GM08714 (cell line): ENCODE measurements around the gene HBA2.
"Not testable (repeated sequence)": the region's sequence is repeated elsewhere in the genome, so short reads cannot be mapped to it uniquely, and the experiment has no call there.

Experiments used
- H3K4me3 ChIP-seq: fragments of 200-500 bp; sonication (Bioruptor generic); 2 replicates; pipeline ENCODE4 v1.5.1; 2014; ENCODE audit warnings: mild to moderate bottlenecking, low read length, inconsistent platforms
- ZNF274 ChIP-seq: IDR thresholded peaks from 2 replicates; pipeline ENCODE4 v1.6.1; 2012; ENCODE audit warnings: mild to moderate bottlenecking, low read depth, low read length

Gene HBA2

GRCh38 chr16:172374-172941, at the start of gene HBA2:
Gene HBA2, plus strand, starts transcription at chr16:172876. Its CDS starts 37 bp downstream, at chr16:172913.
- H3K4me3 ChIP-seq = not testable (repeated sequence)

DNA sequence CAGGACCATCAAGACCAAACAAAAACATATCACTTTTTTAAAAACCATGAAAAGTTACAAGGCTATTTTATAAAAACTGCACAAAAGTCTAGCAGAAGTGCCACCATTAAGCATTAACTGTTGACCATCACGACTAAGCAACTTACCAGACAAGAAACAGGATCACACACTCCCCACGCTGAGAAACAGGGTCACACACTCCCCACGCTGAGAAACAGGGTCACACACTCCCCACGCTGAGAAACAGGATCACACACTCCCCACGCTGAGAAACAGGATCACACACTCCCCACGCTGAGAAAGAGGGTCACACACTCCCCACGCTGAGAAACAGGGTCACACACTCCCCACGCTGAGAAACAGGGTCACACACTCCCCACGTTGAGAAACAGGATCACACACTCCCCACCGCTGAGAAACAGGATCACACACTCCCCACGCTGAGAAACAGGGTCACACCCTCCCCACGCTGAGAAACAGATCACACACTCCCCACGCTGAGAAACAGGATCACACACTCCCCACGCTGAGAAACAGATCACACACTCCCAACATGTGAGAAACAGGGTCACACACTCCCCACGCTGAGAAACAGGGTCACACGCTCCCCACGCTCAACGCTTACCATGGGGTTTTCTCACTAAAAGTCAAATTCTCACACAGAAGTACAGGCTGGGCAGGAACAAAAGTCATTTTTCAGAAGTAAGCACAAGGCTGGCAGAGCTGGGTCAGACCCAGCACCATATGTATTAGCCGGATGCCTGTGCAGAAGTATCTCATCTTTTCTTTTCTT, 48.9 kb upstream of the HBA2 start:
- not testable (repeated sequence) for H3K4me3 ChIP-seq

DNA sequence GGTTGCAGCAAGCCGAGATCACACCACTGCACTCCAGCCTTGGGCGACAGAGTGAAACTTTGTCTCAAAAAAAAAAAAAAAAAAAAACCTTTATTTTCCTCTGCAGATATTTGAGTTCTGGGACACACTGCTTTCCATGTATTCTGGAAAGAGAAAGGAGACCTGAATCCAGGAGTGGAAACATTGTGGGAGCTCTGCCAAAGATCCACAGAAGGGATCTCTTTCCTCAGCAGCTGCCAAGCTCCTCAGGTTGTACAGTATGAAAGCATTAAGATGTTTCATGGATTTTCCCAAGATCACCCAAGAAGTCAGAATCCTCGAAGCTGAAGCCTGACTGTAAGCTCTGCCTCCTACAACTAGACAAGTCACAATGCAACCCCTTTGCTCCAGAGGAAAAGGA, 47.7 kb upstream of the HBA2 start:
- TF ChIP-seq ZNF274 = no peak
- no peak overlapping the region for H3K4me3 ChIP-seq

DNA sequence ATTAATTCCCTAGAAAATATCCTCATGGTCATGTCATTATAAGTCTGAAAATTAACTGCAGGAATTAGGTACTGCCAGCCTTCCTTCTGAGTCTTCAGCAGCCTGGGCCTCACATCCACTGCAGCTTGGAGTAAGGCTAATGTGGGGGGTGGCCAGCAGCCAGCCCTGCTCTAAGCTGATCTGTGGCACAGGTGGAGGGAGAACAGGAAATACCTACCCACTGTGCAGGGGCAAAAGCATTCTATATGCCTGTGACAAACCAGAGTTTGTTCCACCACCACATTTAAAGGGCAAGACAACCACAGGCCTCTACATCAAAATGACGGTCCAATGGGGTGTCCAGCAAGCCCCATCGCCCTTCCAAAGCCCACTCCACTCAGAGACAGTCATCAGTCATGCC, 43.6 kb upstream of the HBA2 start:
- H3K4me3 ChIP-seq = no peak overlapping the region
- TF ChIP-seq ZNF274 = no peak

- H3K4me3 ChIP-seq = no peak overlapping the region
- TF ChIP-seq ZNF274 = no peak
These were observed 42.0 kb upstream of the HBA2 start for GRCh38 chr16:130533-131173.

- H3K4me3 ChIP-seq = no peak overlapping the region
- TF ChIP-seq ZNF274 = no peak
These were observed 40.6 kb upstream of the HBA2 start for GRCh38 chr16:132120-132519.

GRCh38 chr16:133716-134115, 39.0 kb upstream of the HBA2 start:
- no peak overlapping the region for H3K4me3 ChIP-seq
- no peak for TF ChIP-seq ZNF274

- TF ChIP-seq ZNF274 = no peak
- H3K4me3 ChIP-seq = peak overlapping the region; percentile 87
These were observed 34.6 kb upstream of the HBA2 start for GRCh38 chr16:138049-138417.

GRCh38 chr16:140175-140857, 32.4 kb upstream of the HBA2 start:
- H3K4me3 ChIP-seq = no peak overlapping the region
- TF ChIP-seq ZNF274 = no peak

- H3K4me3 ChIP-seq = no peak overlapping the region
- no peak for TF ChIP-seq ZNF274
These were observed 30.2 kb upstream of the HBA2 start for GRCh38 chr16:142405-142967.

GRCh38 chr16:143047-143446, 29.6 kb upstream of the HBA2 start:
- TF ChIP-seq ZNF274 = no peak

DNA sequence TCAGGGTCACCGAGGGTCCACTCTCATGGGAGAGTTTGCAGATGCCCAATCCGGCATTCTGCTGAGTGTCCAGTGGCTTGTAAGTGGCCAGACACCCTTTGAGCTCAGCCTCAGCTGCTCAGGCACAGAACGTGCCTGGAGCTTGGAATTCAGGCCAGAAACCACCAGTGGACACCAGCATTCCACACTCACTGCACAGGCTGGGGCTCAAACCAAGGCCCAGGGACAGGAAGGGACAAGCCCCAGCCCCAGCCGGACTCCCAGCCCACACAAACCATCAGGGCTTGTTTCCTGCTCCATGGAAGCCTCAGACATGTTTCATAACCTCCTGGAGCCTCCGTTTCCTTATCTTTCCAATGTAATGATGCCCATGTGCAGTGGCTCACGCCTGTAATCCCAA, 29.2 kb upstream of the HBA2 start:
- H3K4me3 ChIP-seq = no peak overlapping the region
- TF ChIP-seq ZNF274 = no peak

More at GRCh38 chr16:143047-143446, 29.6 kb upstream of the HBA2 start:
- H3K4me3 ChIP-seq = no peak overlapping the region

DNA sequence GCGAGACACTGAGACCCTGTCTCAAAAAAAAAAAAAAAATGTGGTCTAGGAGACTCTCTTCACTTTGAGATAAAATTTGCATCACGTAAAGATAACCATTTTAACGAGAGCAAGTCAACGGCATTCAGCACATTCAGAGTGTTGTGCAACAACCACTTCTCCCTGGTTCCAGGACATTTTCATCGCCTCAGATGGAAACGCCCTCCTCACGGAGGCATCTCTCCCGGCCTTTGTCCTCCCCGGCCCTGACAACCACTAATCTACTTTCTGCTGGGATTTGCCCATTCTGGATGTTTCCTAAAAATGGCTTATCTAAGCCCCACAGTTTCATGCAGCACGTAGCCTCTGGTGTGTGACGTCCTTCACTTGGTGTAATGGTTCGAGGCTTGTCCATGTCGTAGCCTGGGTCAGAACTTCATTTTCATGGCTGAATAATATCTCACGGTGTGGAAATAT, 27.9 kb upstream of the HBA2 start:
- no peak overlapping the region for H3K4me3 ChIP-seq
- no peak for TF ChIP-seq ZNF274

- H3K4me3 ChIP-seq = no peak overlapping the region
- no peak for TF ChIP-seq ZNF274
These were observed 26.0 kb upstream of the HBA2 start for GRCh38 chr16:146646-147045.

GRCh38 chr16:149024-149660, 23.5 kb upstream of the HBA2 start:
- no peak for TF ChIP-seq ZNF274
- H3K4me3 ChIP-seq = no peak overlapping the region
